Measurements from ENCODE around the gene KRT78. TPM values are rescaled to one million over a fixed set of nuclear protein-coding genes. Genes with fewer than 3 reads are reported as not detected.

KRT78 gene
- total and polyA plus RNA-seq, 4 donors: 0.06 TPM; not detected in 3

GRCh38 chr12:52819731-52820510 is 28.9 kb downstream of the KRT78 start:
- WGBS: 86% methylated on average over 7 of the region's 7 CpGs
- H3K9ac ChIP-seq (ENCODE audit: low read depth in 1 of 2, low read length in 2 of 2): no peak overlapping the region
- no peak overlapping the region for H3K27ac ChIP-seq (ENCODE audit: low read depth in 1 of 2, low read length in 2 of 2)
- no peak overlapping the region for H3K4me3 ChIP-seq (ENCODE audit: low read depth in 1 of 3, low read length in 3 of 3)
- no peaks in the 10 kb centered on the region for H3K27me3 ChIP-seq (ENCODE audit: control insufficient read depth in 4 of 4, insufficient read depth in 4 of 4, low read length in 3 of 4)
- DNase-seq (ENCODE audit: low spot score): no peak
- no peaks in the 10 kb centered on the region for H3K36me3 ChIP-seq (ENCODE audit: control insufficient read depth in 4 of 4, insufficient read depth in 3 of 4, low read depth in 1 of 4, low read length in 3 of 4)
- no peaks in the 10 kb centered on the region for H3K4me1 ChIP-seq (ENCODE audit: control insufficient read depth in 4 of 4, insufficient read depth in 4 of 4, low read length in 3 of 4)
- TF ChIP-seq RAD21 (IDR thresholded peaks at IDR 0.05) (no peak), JUND (IDR thresholded peaks at IDR 0.05) (no peak), TAF1 (conservative IDR thresholded peaks at IDR 0.05) (no peak), HNF4A (conservative IDR thresholded peaks at IDR 0.05) (no peak), SP1 (IDR thresholded peaks at IDR 0.05) (no peak), REST (IDR thresholded peaks at IDR 0.05) (no peak), YY1 (IDR thresholded peaks at IDR 0.05) (no peak), ATF3 (IDR thresholded peaks at IDR 0.05) (no peak), HNF4G (IDR thresholded peaks at IDR 0.05) (no peak), GABPA (IDR thresholded peaks at IDR 0.05 in 1 of 2, conservative IDR thresholded peaks at IDR 0.05 in 1 of 2) (no peak), RXRA (IDR thresholded peaks at IDR 0.05) (no peak)
- TF ChIP-seq, protein P1, sequence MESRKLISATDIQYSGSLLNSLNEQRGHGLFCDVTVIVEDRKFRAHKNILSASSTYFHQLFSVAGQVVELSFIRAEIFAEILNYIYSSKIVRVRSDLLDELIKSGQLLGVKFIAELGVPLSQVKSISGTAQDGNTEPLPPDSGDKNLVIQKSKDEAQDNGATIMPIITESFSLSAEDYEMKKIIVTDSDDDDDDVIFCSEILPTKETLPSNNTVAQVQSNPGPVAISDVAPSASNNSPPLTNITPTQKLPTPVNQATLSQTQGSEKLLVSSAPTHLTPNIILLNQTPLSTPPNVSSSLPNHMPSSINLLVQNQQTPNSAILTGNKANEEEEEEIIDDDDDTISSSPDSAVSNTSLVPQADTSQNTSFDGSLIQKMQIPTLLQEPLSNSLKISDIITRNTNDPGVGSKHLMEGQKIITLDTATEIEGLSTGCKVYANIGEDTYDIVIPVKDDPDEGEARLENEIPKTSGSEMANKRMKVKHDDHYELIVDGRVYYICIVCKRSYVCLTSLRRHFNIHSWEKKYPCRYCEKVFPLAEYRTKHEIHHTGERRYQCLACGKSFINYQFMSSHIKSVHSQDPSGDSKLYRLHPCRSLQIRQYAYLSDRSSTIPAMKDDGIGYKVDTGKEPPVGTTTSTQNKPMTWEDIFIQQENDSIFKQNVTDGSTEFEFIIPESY (IDR thresholded peaks at IDR 0.05): no peak
- TF ChIP-seq, protein P2, sequence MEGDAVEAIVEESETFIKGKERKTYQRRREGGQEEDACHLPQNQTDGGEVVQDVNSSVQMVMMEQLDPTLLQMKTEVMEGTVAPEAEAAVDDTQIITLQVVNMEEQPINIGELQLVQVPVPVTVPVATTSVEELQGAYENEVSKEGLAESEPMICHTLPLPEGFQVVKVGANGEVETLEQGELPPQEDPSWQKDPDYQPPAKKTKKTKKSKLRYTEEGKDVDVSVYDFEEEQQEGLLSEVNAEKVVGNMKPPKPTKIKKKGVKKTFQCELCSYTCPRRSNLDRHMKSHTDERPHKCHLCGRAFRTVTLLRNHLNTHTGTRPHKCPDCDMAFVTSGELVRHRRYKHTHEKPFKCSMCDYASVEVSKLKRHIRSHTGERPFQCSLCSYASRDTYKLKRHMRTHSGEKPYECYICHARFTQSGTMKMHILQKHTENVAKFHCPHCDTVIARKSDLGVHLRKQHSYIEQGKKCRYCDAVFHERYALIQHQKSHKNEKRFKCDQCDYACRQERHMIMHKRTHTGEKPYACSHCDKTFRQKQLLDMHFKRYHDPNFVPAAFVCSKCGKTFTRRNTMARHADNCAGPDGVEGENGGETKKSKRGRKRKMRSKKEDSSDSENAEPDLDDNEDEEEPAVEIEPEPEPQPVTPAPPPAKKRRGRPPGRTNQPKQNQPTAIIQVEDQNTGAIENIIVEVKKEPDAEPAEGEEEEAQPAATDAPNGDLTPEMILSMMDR (IDR thresholded peaks at IDR 0.05; ENCODE audit: low read depth, low read length, missing input control): no peak
- H3K9me3 ChIP-seq (ENCODE audit: control insufficient read depth in 4 of 4, low read length in 3 of 4): no peaks in the 10 kb centered on the region

- Histone ChIP-seq H3K9ac (ENCODE audit: low read depth in 1 of 2, low read length in 2 of 2) (no peak overlapping the region), H3K27ac (ENCODE audit: low read depth in 1 of 2, low read length in 2 of 2) (no peak overlapping the region), H3K9me3 (ENCODE audit: control insufficient read depth in 4 of 4, low read length in 3 of 4) (no peaks in the 10 kb centered on the region), H3K27me3 (ENCODE audit: control insufficient read depth in 4 of 4, insufficient read depth in 4 of 4, low read length in 3 of 4) (no peaks in the 10 kb centered on the region), H3K4me1 (ENCODE audit: control insufficient read depth in 4 of 4, insufficient read depth in 4 of 4, low read length in 3 of 4) (no peaks in the 10 kb centered on the region), H3K4me3 (ENCODE audit: low read depth in 1 of 3, low read length in 3 of 3) (no peak overlapping the region), H3K36me3 (ENCODE audit: control insufficient read depth in 4 of 4, insufficient read depth in 3 of 4, low read depth in 1 of 4, low read length in 3 of 4) (no peaks in the 10 kb centered on the region)
- 67% methylated on average over 7 of the region's 7 CpGs for WGBS
- no peak for DNase-seq (ENCODE audit: low spot score)
- TF ChIP-seq GABPA (IDR thresholded peaks at IDR 0.05 in 1 of 2, conservative IDR thresholded peaks at IDR 0.05 in 1 of 2): no peak
- no peak for TF ChIP-seq REST (IDR thresholded peaks at IDR 0.05)
- TF ChIP-seq, protein P2 (IDR thresholded peaks at IDR 0.05; ENCODE audit: low read depth, low read length, missing input control): no peak
- no peak for TF ChIP-seq EGR1 (IDR thresholded peaks at IDR 0.05; ENCODE audit: low read depth in 2 of 2)
- TF ChIP-seq RAD21 (IDR thresholded peaks at IDR 0.05): no peak
- no peak for TF ChIP-seq HNF4A (conservative IDR thresholded peaks at IDR 0.05)
- TF ChIP-seq FOXA2 (IDR thresholded peaks at IDR 0.05): no peak
- TF ChIP-seq SP1 (IDR thresholded peaks at IDR 0.05): no peak
- no peak for TF ChIP-seq JUND (IDR thresholded peaks at IDR 0.05)
- TF ChIP-seq TAF1 (conservative IDR thresholded peaks at IDR 0.05): no peak
- no peak for TF ChIP-seq YY1 (IDR thresholded peaks at IDR 0.05)
These were observed 29.8 kb downstream of the KRT78 start for GRCh38 chr12:52818887-52819420.
